Adrenal gland (tissue), 12 donors: ENCODE data around the gene MCUR1. TPM values are rescaled to one million over a fixed set of nuclear protein-coding genes. Genes with fewer than 3 reads are reported as not detected.

Source experiments
- DNase-seq, 7 donors: peaks; one replicate each; pipeline ENCODE4 v3.0.0-alpha.2; 2019 to 2020
- H3K27ac ChIP-seq, 5 donors: fragments of 200-600 bp; sonication (generic) in 4 of 5; 1 replicate in 3 of 5; 2 replicates in 2 of 5; pipeline versions ENCODE4 v1.5.1 to v1.8.0; 2016 to 2020; ENCODE audit warnings: mild to moderate bottlenecking in 1 of 5
- H3K27me3 ChIP-seq: fragments of 200-600 bp; 2 replicates; pipeline ENCODE4 v1.8.0; 2021
- H3K36me3 ChIP-seq, 2 donors: fragments of 200-600 bp; replicated peaks in 1 of 2; 1 replicate in 1 of 2; 2 replicates in 1 of 2; pipeline versions ENCODE4 v1.5.1 to v1.8.0; 2018 to 2022
- H3K4me1 ChIP-seq, 2 donors: fragments of 200-600 bp; replicated peaks in 1 of 2; 1 replicate in 1 of 2; 2 replicates in 1 of 2; pipeline versions ENCODE4 v1.5.1 to v1.8.0; 2018 to 2021
- H3K4me3 ChIP-seq, 4 donors: fragments of 200-600 bp; sonication (generic) in 3 of 4; one replicate each; pipeline ENCODE4 v1.5.1; 2016 to 2018
- H3K9me3 ChIP-seq, 3 donors: fragments of 200-600 bp; sonication (generic) in 1 of 3; replicated peaks in 1 of 3; 1 replicate in 2 of 3; 2 replicates in 1 of 3; pipeline versions ENCODE4 v1.5.1 to v1.8.0; 2016 to 2021
- POLR2A ChIP-seq, 2 donors: fragments of 450-650 bp; IDR thresholded peaks; one replicate each; pipeline ENCODE4 v1.6.1; 2017; ENCODE audit warnings: antibody characterized with exemption in 2 of 2, mild to moderate bottlenecking in 2 of 2, moderate library complexity in 1 of 2
- WGBS, 4 donors: extraction: QIAGEN DNeasy Blood & Tissue Kit in 2 of 4; methylation state at CpG; one replicate each; pipeline versions ENCODE4 v1.1.5 to v1.1.7; 2013 to 2017; 5-methylcytosine and 5-hydroxymethylcytosine counted together
- intact Hi-C, 2 donors: fragments of 100-400 bp; cut with DNase I; formaldehyde crosslinking; loops; one replicate each; pipeline versions ENCODE4 v1.14.1 to v1.15.0; 2022 to 2023
- polyA plus RNA-seq, 3 donors: library from polyadenylated mRNA; stranded (reverse); fragments of 200-250 nt in 2 of 3; fragments of 350-450 nt in 1 of 3; fragmentation: Illumina TruSeq in 1 of 3; extraction: RNeasy Lipid Tissue Mini Kit (QIAGEN cat#74804) in 1 of 3; gene quantifications; one replicate each; pipeline ENCODE4 v1.2.3, GENCODE V29; 2013 to 2014
- total RNA-seq, 9 donors: library from RNA; depleted of rRNA in 4 of 9; stranded (reverse); fragments of >200 nt in 4 of 9; fragments of 120-200 nt in 1 of 9; fragmentation: NEBNext Ultra II Directional in 1 of 9; extraction: Animal tissue kit (Norgen Biotek cat#: 25700) in 1 of 9; gene quantifications; one replicate each; pipeline versions ENCODE4 v1.1.0 to v1.2.4, GENCODE V29; 2013 to 2023
- TF ChIP-seq, protein P1 (sequence below), 6 experiments: fragments of 450-650 bp in 4 of 6; fragments of 200-600 bp in 2 of 6; sonication (generic) in 1 of 6; IDR thresholded peaks; 1 replicate in 5 of 6; 2 replicates in 1 of 6; pipeline versions ENCODE4 v1.5.1 to v1.8.0; 2016 to 2021; ENCODE audit warnings: antibody characterized with exemption in 6 of 6, mild to moderate bottlenecking in 2 of 6, moderate library complexity in 1 of 6
- donor health status: healthy with polysubstance abuse.
- donor health status: Bipolar disorder and iron deficiency.
- donor health status: DM: yes; HTN: yes; CAD: no.
- donor health status: DM: no; HTN: no; CAD: no.
- donor health status: DM: no; HTN: no; CAD: no.
- donor health status: DM: yes; HTN: yes; CAD: no.

The MCUR1 gene
- total and polyA plus RNA-seq, 12 donors: 7.0 to 24.5 (median 14.1) TPM

DNA sequence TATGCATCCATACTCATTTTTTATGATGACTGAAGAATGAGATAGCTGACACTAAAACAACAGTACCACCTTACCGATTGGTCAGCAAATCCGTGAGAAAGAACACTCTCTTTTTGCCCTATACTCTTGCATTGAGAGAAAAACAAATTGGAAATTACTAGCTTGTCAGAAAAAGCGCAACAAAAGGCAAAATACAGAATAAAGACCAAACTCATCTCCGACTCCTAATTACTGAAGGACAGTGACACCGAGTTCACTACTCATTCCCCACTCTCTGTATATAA is 2.1 kb downstream of the MCUR1 start:
- 91 to 96% (median 95%) methylated on average over 5 of the region's 5 CpGs for WGBS, 4 donors
- intact Hi-C loops: no loop called here
- Histone ChIP-seq H3K36me3 (no peaks in the 10 kb centered on the region), H3K9me3 (no peaks in the 10 kb centered on the region), H3K27ac (peak overlapping the region in 1 of 5 donors; percentile 77), H3K27me3 (no peaks in the 10 kb centered on the region), H3K4me3 (no peak overlapping the region), H3K4me1 (peaks cover 20 to 42% of the 10 kb centered on the region in 2 donors)
- no peak for DNase-seq
- TF ChIP-seq, protein P1, sequence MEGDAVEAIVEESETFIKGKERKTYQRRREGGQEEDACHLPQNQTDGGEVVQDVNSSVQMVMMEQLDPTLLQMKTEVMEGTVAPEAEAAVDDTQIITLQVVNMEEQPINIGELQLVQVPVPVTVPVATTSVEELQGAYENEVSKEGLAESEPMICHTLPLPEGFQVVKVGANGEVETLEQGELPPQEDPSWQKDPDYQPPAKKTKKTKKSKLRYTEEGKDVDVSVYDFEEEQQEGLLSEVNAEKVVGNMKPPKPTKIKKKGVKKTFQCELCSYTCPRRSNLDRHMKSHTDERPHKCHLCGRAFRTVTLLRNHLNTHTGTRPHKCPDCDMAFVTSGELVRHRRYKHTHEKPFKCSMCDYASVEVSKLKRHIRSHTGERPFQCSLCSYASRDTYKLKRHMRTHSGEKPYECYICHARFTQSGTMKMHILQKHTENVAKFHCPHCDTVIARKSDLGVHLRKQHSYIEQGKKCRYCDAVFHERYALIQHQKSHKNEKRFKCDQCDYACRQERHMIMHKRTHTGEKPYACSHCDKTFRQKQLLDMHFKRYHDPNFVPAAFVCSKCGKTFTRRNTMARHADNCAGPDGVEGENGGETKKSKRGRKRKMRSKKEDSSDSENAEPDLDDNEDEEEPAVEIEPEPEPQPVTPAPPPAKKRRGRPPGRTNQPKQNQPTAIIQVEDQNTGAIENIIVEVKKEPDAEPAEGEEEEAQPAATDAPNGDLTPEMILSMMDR (IDR thresholded peaks at IDR 0.05): no peak
- TF ChIP-seq POLR2A (IDR thresholded peaks at IDR 0.05): no peak

DNA sequence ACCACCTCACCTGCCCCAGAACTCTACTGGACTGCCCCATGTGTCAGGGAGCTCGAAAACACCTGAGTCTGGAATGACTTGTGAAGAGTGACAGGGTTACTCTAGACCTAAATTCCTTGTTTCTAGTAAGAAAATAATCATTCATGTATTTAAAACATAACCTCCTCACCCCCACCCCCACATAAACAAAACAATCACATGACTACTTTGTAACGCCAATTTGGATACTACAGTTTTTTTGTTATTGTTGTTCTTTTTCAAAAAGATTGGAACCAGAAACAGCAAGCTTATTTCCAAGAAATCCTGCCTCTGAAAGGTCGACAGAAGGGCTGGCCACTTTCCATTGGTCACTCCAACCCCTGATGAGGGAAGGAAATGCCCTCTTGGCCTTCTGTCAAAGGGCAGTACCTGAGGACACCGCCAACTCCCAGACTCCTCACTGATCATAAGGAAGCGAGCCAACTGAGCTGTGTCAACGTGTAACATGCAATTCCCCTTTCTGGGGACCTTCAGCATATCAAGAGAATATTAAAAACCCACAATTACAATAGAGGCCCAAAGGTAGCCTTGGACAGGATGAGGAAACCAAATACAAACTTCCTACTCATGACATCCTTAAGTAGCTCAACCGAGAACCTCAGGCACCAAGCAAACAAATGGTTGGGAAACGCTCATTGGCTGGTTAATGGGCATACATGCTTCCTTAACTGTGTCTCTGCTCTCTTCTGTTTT is 2.6 kb downstream of the MCUR1 start:
- TF ChIP-seq, protein P1 (IDR thresholded peaks at IDR 0.05): no peak
- no peak for TF ChIP-seq POLR2A (IDR thresholded peaks at IDR 0.05)
- peak overlapping the region in 3 of 5 donors; percentile 55 to 77 (median 71) for H3K27ac ChIP-seq
- DNase-seq: peak in 6 of 7 donors; percentile 20 to 61 (median 39)
- peaks cover 20 to 42% of the 10 kb centered on the region in 2 donors for H3K4me1 ChIP-seq
- H3K36me3 ChIP-seq: no peaks in the 10 kb centered on the region
- H3K9me3 ChIP-seq: no peaks in the 10 kb centered on the region
- no peaks in the 10 kb centered on the region for H3K27me3 ChIP-seq
- WGBS, 4 donors: 51 to 57% (median 54%) methylated on average over 8 of the region's 8 CpGs
- no peak overlapping the region for H3K4me3 ChIP-seq
- intact Hi-C loops: no loop called here

DNA sequence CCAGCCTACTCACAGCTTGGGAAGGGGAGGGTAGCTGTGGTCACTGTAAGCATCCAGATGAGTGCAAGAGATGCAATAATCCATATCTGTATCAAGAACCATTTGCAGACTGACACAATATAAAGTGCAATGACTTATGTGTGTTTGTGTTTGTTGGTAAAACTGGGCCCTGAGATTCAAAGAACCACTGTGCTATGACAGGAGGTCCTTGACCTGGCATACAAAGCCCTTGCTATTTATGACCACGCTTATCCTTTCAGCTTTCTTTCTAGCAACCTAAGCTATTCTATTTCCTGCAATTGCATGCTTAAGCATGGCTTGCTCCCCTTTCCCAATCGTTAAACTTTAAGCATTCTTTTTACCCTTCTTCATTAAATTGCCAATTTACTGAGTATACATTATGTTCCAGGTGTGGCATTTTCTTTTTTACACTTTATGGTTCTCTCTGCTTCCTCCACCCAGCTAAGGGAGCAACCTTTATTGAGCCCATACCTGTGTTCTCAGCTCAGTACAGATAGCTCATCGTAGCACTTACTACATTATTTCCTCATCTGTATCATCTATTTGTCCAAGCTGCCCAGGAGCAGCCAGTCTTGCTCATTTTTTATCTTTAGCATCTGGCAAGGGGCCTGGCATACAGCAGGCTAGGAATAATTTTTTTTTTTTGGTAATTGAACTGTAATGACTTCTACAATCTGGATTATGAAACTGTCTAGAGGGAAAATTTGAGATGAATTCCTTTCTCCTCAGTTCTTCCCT is 3.5 kb downstream of the MCUR1 start:
- H3K27me3 ChIP-seq: no peaks in the 10 kb centered on the region
- WGBS, 4 donors: 17 to 28% (median 23%) methylated on average over 3 of the region's 3 CpGs
- peaks cover 20 to 42% of the 10 kb centered on the region in 2 donors for H3K4me1 ChIP-seq
- H3K36me3 ChIP-seq: peaks cover 0 to 5% of the 10 kb centered on the region in 2 donors
- H3K9me3 ChIP-seq: no peaks in the 10 kb centered on the region
- H3K4me3 ChIP-seq: no peak overlapping the region
- TF ChIP-seq, protein P1 (IDR thresholded peaks at IDR 0.05): no peak
- TF ChIP-seq POLR2A (IDR thresholded peaks at IDR 0.05): no peak
- intact Hi-C loops: no loop called here
- peak in 6 of 7 donors; percentile 47 to 69 (median 57) for DNase-seq
- peak overlapping the region in 3 of 5 donors; percentile 55 to 77 (median 71) for H3K27ac ChIP-seq

- Histone ChIP-seq H3K4me3 (no peak overlapping the region), H3K36me3 (peaks cover 0 to 5% of the 10 kb centered on the region in 2 donors), H3K9me3 (no peaks in the 10 kb centered on the region), H3K4me1 (peaks cover 14 to 34% of the 10 kb centered on the region in 2 donors), H3K27ac (no peak overlapping the region), H3K27me3 (no peaks in the 10 kb centered on the region)
- DNase-seq: no peak
- 90 to 97% (median 91%) methylated on average over 4 of the region's 4 CpGs for WGBS, 4 donors
- intact Hi-C loops: no loop called here
- no peak for TF ChIP-seq POLR2A (IDR thresholded peaks at IDR 0.05)
- TF ChIP-seq, protein P1 (IDR thresholded peaks at IDR 0.05): no peak
These were observed 5.6 kb downstream of the MCUR1 start for GRCh38 chr6:13808801-13809200.
